Activated CD8-positive, alpha-beta memory T cell treated with anti-CD3 and anti-CD28 coated beads, Interleukin-2, amount 50 U/mL, for 4 hours (primary cell): ENCODE data around the gene AGAP9.
A peak's percentile ranks its signal among the peaks of the same experiment; 100 is the strongest.
"Not testable (repeated sequence)": the region's sequence is repeated elsewhere in the genome, so short reads cannot be mapped to it uniquely, and the experiment has no call there.

Experiments used
- DNase-seq: peaks from one replicate; pipeline ENCODE4 v3.0.0-alpha.2; 2020

AGAP9 gene

GRCh38 chr10:47523475-47523874 is at the start of gene AGAP9:
Gene AGAP9 (minus strand): TSS chr10:47523638. CDS start chr10:47523526, 112 bp downstream.
- DNase-seq, result not testable (repeated sequence)

- not testable (repeated sequence) for DNase-seq
These were observed 47.9 kb upstream of the AGAP9 start for GRCh38 chr10:47571138-47571912.

- not testable (repeated sequence) for DNase-seq
These were observed 43.3 kb upstream of the AGAP9 start for GRCh38 chr10:47566757-47567156.

- not testable (repeated sequence) for DNase-seq
These were observed 42.8 kb upstream of the AGAP9 start for GRCh38 chr10:47566108-47566699.

GRCh38 chr10:47565517-47565920 is 42.1 kb upstream of the AGAP9 start:
- not testable (repeated sequence) for DNase-seq

GRCh38 chr10:47564953-47565352 is 41.5 kb upstream of the AGAP9 start:
- DNase-seq, result not testable (repeated sequence)

GRCh38 chr10:47564318-47564717 is 40.9 kb upstream of the AGAP9 start:
- not testable (repeated sequence) for DNase-seq

GRCh38 chr10:47560452-47560851 is 37.0 kb upstream of the AGAP9 start:
- DNase-seq, result not testable (repeated sequence)

- DNase-seq, result not testable (repeated sequence)
These were observed 36.4 kb upstream of the AGAP9 start for GRCh38 chr10:47559718-47560308.

- not testable (repeated sequence) for DNase-seq
These were observed 34.7 kb upstream of the AGAP9 start for GRCh38 chr10:47558109-47558508.

GRCh38 chr10:47557616-47558015 is 34.2 kb upstream of the AGAP9 start:
- DNase-seq, result not testable (repeated sequence)

- DNase-seq, result not testable (repeated sequence)
These were observed 31.9 kb upstream of the AGAP9 start for GRCh38 chr10:47555334-47555733.

- not testable (repeated sequence) for DNase-seq
These were observed 31.1 kb upstream of the AGAP9 start for GRCh38 chr10:47554552-47554951.

GRCh38 chr10:47553860-47554247 is 30.4 kb upstream of the AGAP9 start:
- DNase-seq, result not testable (repeated sequence)

- peak; percentile 68 for DNase-seq
These were observed 29.9 kb upstream of the AGAP9 start for GRCh38 chr10:47553214-47553859.

- DNase-seq, result peak; percentile 24
These were observed 29.3 kb upstream of the AGAP9 start for GRCh38 chr10:47552719-47553118.

GRCh38 chr10:47547286-47547685 is 23.8 kb upstream of the AGAP9 start:
- DNase-seq, result not testable (repeated sequence)

- not testable (repeated sequence) for DNase-seq
These were observed 13.0 kb upstream of the AGAP9 start for GRCh38 chr10:47536430-47536829.

- DNase-seq, result not testable (repeated sequence)
These were observed 21.1 kb downstream of the AGAP9 start for GRCh38 chr10:47502313-47502712.

- DNase-seq, result not testable (repeated sequence)
These were observed 29.2 kb downstream of the AGAP9 start for GRCh38 chr10:47494226-47494625.

GRCh38 chr10:47491600-47491999 is 31.8 kb downstream of the AGAP9 start, which contains the start of gene FAM25G:
Gene FAM25G (minus strand): TSS chr10:47491700. CDS start chr10:47491674, 26 bp downstream.
- not testable (repeated sequence) for DNase-seq

GRCh38 chr10:47489630-47490029 is 33.8 kb downstream of the AGAP9 start:
- DNase-seq, result not testable (repeated sequence)

- not testable (repeated sequence) for DNase-seq
These were observed 37.5 kb downstream of the AGAP9 start for GRCh38 chr10:47485943-47486342.
